KBM-7 (cell line): Measurements from ENCODE around the gene FTSJ3.
"Not testable (repeated sequence)": the region's sequence is repeated elsewhere in the genome, so short reads cannot be mapped to it uniquely, and the experiment has no call there.

Experiments used
- DNase-seq: peaks from one replicate; pipeline ENCODE4 v3.0.0-alpha.2; 2015
- in situ Hi-C: fragments of 300-500 bp; cut with MboI; formaldehyde crosslinking; loops from 2 replicates; pipeline ENCODE4 v1.14.3; 2020; ENCODE audit warnings: low sequenced_read_pairs, low pct_unique_long_range_greater_than_20kb, mixed read lengths

The FTSJ3 gene

GRCh38 chr17:63800783-63801182 lies 26.7 kb downstream of the FTSJ3 start:
- in situ Hi-C loops: no loop called here
- no peak for DNase-seq

DNA sequence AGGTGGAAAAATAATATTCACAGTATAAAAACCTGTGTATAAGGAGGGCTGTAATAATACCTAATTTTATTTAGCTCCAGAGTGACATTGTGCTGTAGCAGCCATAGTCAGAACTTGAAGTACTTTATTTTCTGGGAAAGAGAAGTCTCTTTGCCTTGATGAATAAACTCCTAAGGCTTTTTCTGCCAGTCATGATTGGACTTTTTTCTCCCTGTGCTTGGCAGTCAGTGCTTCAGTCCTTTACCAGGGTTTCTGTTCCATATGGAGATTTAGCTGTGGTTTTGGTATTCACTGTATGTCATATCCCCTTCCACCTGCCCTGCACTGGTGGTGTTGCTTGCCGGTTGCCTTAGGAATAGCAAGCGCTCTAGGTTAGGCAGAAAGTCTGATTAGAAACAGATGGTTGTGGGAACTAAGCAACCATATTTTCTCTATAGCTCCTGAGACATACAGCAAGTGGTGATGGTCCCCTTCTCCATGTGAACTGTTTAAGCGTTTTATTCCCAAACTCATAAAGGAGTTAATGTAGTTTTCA lies 28.8 kb downstream of the FTSJ3 start:
- DNase-seq: no peak
- in situ Hi-C loops: no loop called here

- DNase-seq, in situ Hi-C loops: not testable (repeated sequence)
Measured at GRCh38 chr17:63796375-63796774, 31.1 kb downstream of the FTSJ3 start.

GRCh38 chr17:63792055-63792729 lies 35.3 kb downstream of the FTSJ3 start:
- DNase-seq: no peak

GRCh38 chr17:63790057-63790456 lies 37.4 kb downstream of the FTSJ3 start:
- no peak for DNase-seq
- in situ Hi-C loops: no loop called here

More at GRCh38 chr17:63792055-63792729, 35.3 kb downstream of the FTSJ3 start:
- in situ Hi-C loops: no loop called here

GRCh38 chr17:63786971-63787711 lies 40.3 kb downstream of the FTSJ3 start:
- in situ Hi-C loops: no loop called here
- no peak for DNase-seq

DNA sequence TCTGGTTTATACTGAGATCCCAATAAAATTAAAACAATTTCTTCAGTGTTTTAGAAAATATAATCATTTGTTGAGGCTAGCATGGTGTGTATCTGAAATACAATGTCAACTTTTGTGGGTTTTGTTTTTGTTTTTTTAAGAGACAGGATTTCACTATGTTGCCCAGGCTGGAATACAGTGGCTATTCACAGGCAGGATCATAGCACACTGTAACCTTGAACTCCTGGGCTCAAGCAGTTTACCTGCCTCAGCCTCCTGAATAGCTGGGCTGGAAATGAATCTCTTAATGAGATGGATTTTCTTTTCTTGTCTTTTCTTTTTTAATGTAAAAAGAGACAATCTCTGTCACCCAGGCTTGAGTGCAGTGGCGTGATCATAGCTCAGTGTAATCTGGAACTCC lies 41.3 kb downstream of the FTSJ3 start:
- in situ Hi-C loops: no loop called here
- DNase-seq: no peak

DNA sequence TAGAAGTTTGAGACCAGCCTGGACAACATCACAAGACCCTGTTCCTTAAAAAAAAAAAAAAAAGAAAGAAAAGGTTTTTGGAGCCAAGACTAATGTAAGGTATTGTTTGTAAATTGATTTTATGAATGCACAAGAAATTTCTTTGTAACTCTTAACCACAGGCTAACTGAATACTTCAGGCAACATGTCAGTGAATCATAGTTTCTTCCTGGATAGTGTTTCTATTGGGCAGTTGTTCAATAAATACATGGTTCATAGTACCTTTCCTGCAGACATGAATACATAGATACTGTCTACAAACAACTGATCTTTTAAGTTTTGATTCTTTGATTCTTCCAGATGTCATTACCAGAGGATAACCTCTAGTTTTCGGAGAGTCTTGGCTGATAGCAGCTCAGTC lies 41.9 kb downstream of the FTSJ3 start:
- DNase-seq: no peak
- in situ Hi-C loops: no loop called here

- no peak for DNase-seq
- in situ Hi-C loops: no loop called here
Measured at GRCh38 chr17:63783522-63783921, 43.9 kb downstream of the FTSJ3 start.

- no peak for DNase-seq
- in situ Hi-C loops: no loop called here
Measured at GRCh38 chr17:63780928-63781327, 46.5 kb downstream of the FTSJ3 start.

DNA sequence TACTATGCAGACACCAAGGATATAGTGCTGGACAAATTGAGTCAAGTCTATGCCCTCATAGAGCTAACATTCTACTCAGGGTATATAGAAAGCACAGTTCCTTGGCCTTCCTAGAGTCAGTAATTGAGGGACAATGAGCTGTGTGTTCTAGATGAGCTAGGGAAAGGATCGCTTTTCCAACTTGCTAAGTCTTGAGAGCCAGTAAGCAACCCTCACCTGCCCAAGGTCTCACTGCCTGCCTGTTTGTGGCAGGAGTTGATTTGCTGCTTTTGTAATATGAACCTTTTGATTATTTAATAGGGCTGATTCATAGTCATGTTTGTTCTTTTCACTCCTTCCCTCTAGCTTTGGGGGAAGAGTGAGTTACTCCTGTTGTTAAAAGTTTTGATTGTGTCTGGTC lies 47.0 kb downstream of the FTSJ3 start:
- in situ Hi-C loops: no loop called here
- DNase-seq: no peak

DNA sequence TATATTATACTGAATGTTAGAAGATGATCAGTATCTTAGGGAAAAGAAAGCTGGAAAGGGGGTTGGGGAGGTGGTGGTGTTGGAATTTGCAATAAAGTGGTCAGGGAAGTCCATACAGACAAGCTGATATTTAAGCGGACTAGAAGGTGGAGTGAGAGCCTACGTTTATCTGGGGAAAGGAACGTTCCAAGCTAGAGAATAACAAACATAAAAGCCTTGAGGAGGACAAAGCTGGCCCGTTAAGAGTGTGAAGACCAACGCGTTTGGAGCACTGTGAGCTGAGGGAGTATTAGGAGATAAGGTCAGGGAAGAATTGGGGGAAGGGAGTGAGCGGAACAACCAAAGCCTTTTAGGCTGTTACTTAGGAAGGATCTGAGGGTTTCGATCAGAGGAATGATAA lies 52.0 kb downstream of the FTSJ3 start:
- no peak for DNase-seq
- in situ Hi-C loops: no loop called here

DNA sequence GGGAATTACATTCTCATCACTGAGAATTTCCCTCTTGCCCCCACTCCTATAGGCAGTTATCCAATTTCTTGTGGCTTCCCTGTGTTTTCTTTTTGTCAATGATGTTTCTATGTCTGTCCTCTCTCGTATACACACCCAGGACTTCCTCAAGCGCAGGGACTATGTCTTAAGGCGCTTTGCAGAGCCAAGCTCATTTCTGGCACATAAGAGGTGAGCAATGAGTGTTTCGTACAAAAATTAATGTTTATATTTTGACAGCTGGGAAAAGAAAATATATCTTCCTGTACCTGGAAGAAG lies 52.5 kb downstream of the FTSJ3 start:
- in situ Hi-C loops: no loop called here
- DNase-seq: peak; percentile 55

DNA sequence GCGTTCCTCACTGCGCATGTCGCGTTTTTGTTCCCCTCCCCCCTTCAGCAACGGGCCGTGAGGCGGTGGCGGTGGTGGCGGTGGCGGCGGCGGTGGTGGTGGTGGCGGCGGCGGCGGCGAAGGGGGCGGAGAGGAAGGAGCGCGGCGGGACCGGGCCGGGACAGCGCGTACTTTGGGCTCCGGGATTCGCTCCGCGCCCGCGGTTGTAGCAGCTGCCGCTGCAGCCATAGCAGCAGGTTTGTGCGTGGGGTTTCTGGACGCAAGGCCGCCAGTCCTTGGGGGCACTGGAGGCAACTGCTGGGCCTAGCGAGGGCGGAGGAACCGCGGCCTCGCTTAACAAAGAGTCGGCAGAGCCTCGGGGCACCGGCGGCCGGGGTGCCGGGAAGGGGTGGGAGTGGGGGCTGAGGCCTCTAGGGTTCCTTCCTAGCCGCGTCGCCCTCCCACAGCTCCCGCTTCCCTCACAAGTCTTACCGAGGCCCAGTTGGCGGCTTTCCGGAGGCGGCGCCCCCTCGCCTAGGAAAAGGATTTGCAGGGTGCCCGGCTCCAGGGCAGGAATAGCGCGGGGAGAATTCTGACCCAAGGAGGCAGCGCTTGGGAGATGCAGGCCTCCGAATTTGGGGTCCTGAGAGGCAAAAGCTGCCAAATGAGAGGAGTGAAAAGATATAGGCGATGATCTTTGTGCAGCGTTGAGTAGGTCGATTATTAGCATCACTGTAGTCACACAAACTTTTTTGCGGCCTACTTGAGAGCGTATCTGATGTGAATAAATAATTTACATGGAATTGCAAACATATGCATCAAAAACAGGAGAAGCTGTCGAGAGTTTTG lies 53.1 kb downstream of the FTSJ3 start, which contains the start of gene DDX42:
Gene DDX42 (plus strand): TSS at position 30 of the 828 bp plus-strand sequence. CDS start 12,880 bp downstream, outside the sequence.
- DNase-seq: peak; percentile 42
- in situ Hi-C loops: no loop called here

DNA sequence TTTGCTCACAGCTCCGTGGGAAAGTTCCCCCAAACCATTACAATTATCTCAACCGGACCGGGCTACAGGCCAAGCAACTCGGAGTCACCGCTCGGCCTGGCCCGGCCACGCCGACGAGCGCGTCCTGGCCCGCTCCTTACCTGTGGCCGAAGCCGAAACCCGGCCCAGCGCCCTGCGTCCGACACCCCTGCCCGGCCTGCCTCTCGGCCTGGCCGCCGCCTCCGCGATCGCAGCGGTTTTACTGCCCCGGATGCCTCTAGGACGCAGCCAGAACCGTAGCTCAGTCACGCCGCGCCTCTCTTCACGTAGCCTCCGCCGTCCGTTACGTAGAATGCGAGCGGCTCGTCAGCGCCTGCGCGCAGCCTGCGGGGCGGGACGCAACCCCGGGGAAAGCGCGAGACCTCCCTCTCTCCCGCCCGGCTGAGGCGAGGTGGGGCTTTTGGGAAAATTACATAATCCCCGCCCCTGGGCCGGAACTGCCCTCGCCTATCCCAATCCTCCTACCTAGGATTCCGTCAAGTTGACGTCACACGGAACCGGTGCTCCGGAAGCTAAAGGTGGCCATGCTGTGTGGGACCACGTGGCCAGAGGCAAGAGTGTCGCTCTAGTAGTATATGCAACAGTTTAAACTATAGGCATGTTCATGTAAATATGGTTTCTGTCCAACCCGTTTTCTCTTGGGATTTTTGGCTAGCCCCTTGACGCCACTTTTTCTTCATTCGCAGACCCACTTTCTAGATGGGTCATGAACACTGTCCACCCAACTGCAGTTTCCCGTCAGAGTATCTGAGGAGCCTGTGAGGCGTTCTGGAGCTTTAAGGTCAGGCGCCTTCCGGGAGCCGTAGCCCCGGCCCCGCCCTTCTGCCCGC lies 54.0 kb downstream of the FTSJ3 start, which contains the start of gene CCDC47:
Gene CCDC47 (minus strand): TSS at position 326 of the 869 bp plus-strand sequence. CDS start 7,422 bp downstream, outside the sequence.
- DNase-seq: peak; percentile 100
- in situ Hi-C loops: no loop called here

DNA sequence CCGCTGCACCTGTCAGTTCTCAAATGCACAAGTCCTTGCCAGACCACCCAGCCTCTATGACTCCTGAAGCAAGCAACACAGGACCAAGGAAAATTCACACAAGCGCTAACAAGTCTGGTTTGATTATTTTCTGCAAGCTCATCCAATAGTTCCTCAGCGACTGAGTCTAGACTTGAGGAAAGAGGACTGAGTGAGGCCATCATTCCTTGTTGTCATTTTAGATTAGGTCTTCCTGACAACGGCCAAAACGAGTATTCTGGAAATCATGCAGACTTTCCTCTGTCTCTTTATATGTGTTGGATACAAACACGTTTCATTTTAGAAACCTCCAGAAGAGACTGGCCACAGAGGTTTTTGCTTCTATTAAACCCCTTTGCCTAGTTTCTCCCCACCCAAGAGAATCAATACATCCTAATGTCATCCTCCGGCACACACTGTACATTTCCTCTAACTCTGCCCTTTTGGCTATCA lies 54.6 kb downstream of the FTSJ3 start:
- in situ Hi-C loops: no loop called here
- peak; percentile 39 for DNase-seq
